ENCODE results near the gene AMBRA1. TPM values are rescaled to one million over a fixed set of nuclear protein-coding genes. Genes with fewer than 3 reads are reported as not detected.

Gene AMBRA1
- total RNA-seq, 1 experiment from 2014 or later, result 21.0 TPM

- no peak for DNase-seq (ENCODE audit: low read depth)
- in situ Hi-C loops (cut with HindIII; ENCODE audit: low pct_unique_long_range_greater_than_20kb, low sequenced_read_pairs), result no loop called here
These were observed 156.6 kb downstream of the AMBRA1 start for GRCh38 chr11:46437122-46437689.

GRCh38 chr11:46436113-46436512 is 157.7 kb downstream of the AMBRA1 start:
- no peak for DNase-seq (ENCODE audit: low read depth)
- in situ Hi-C loops (cut with HindIII; ENCODE audit: low pct_unique_long_range_greater_than_20kb, low sequenced_read_pairs), result no loop called here

GRCh38 chr11:46435679-46436078 is 158.1 kb downstream of the AMBRA1 start:
- no peak for DNase-seq (ENCODE audit: low read depth)
- in situ Hi-C loops (cut with HindIII; ENCODE audit: low pct_unique_long_range_greater_than_20kb, low sequenced_read_pairs), result no loop called here

GRCh38 chr11:46431211-46431610 is 162.6 kb downstream of the AMBRA1 start:
- in situ Hi-C loops (cut with HindIII; ENCODE audit: low pct_unique_long_range_greater_than_20kb, low sequenced_read_pairs), result no loop called here
- DNase-seq (ENCODE audit: low read depth), result no peak

- in situ Hi-C loops (cut with HindIII; ENCODE audit: low pct_unique_long_range_greater_than_20kb, low sequenced_read_pairs), result no loop called here
These were observed 164.1 kb downstream of the AMBRA1 start for GRCh38 chr11:46429717-46430116.

GRCh38 chr11:46427364-46427763 is 166.5 kb downstream of the AMBRA1 start:
- DNase-seq (ENCODE audit: low read depth), result no peak
- in situ Hi-C loops (cut with HindIII; ENCODE audit: low pct_unique_long_range_greater_than_20kb, low sequenced_read_pairs), result no loop called here

More at GRCh38 chr11:46429717-46430116, 164.1 kb downstream of the AMBRA1 start:
- DNase-seq (ENCODE audit: low read depth), result no peak

GRCh38 chr11:46426233-46426991 is 167.4 kb downstream of the AMBRA1 start:
- DNase-seq (ENCODE audit: low read depth), result no peak
- in situ Hi-C loops (cut with HindIII; ENCODE audit: low pct_unique_long_range_greater_than_20kb, low sequenced_read_pairs), result no loop called here

GRCh38 chr11:46422588-46422987 is 171.2 kb downstream of the AMBRA1 start:
- in situ Hi-C loops (cut with HindIII; ENCODE audit: low pct_unique_long_range_greater_than_20kb, low sequenced_read_pairs), result no loop called here
- DNase-seq (ENCODE audit: low read depth), result no peak

- no peak for DNase-seq (ENCODE audit: low read depth)
- in situ Hi-C loops (cut with HindIII; ENCODE audit: low pct_unique_long_range_greater_than_20kb, low sequenced_read_pairs), result no loop called here
These were observed 172.5 kb downstream of the AMBRA1 start for GRCh38 chr11:46421257-46421880.

GRCh38 chr11:46420513-46420912 is 173.3 kb downstream of the AMBRA1 start:
- in situ Hi-C loops (cut with HindIII; ENCODE audit: low pct_unique_long_range_greater_than_20kb, low sequenced_read_pairs), result no loop called here
- DNase-seq (ENCODE audit: low read depth), result no peak

GRCh38 chr11:46418751-46419150 is 175.1 kb downstream of the AMBRA1 start:
- in situ Hi-C loops (cut with HindIII; ENCODE audit: low pct_unique_long_range_greater_than_20kb, low sequenced_read_pairs), result no loop called here
- DNase-seq (ENCODE audit: low read depth), result no peak

- in situ Hi-C loops (cut with HindIII; ENCODE audit: low pct_unique_long_range_greater_than_20kb, low sequenced_read_pairs), result no loop called here
- DNase-seq (ENCODE audit: low read depth), result no peak
These were observed 176.1 kb downstream of the AMBRA1 start for GRCh38 chr11:46417711-46418110.

- in situ Hi-C loops (cut with HindIII; ENCODE audit: low pct_unique_long_range_greater_than_20kb, low sequenced_read_pairs), result no loop called here
These were observed 178.9 kb downstream of the AMBRA1 start for GRCh38 chr11:46414879-46415278.

GRCh38 chr11:46414466-46414796 is 179.4 kb downstream of the AMBRA1 start:
- in situ Hi-C loops (cut with HindIII; ENCODE audit: low pct_unique_long_range_greater_than_20kb, low sequenced_read_pairs), result no loop called here

More at GRCh38 chr11:46414879-46415278, 178.9 kb downstream of the AMBRA1 start:
- DNase-seq (ENCODE audit: low read depth), result no peak

GRCh38 chr11:46413760-46414465 is 179.9 kb downstream of the AMBRA1 start:
- in situ Hi-C loops (cut with HindIII; ENCODE audit: low pct_unique_long_range_greater_than_20kb, low sequenced_read_pairs), result no loop called here
- no peak for DNase-seq (ENCODE audit: low read depth)

More at GRCh38 chr11:46414466-46414796, 179.4 kb downstream of the AMBRA1 start:
- no peak for DNase-seq (ENCODE audit: low read depth)

- no peak for DNase-seq (ENCODE audit: low read depth)
These were observed 183.8 kb downstream of the AMBRA1 start for GRCh38 chr11:46410021-46410420.

GRCh38 chr11:46408407-46408986 is 185.3 kb downstream of the AMBRA1 start:
- DNase-seq (ENCODE audit: low read depth), result no peak
- in situ Hi-C loops (cut with HindIII; ENCODE audit: low pct_unique_long_range_greater_than_20kb, low sequenced_read_pairs), result no loop called here

More at GRCh38 chr11:46410021-46410420, 183.8 kb downstream of the AMBRA1 start:
- in situ Hi-C loops (cut with HindIII; ENCODE audit: low pct_unique_long_range_greater_than_20kb, low sequenced_read_pairs), result no loop called here

GRCh38 chr11:46407635-46408034 is 186.2 kb downstream of the AMBRA1 start:
- in situ Hi-C loops (cut with HindIII; ENCODE audit: low pct_unique_long_range_greater_than_20kb, low sequenced_read_pairs), result no loop called here

More at GRCh38 chr11:46407635-46408034, 186.2 kb downstream of the AMBRA1 start:
- DNase-seq (ENCODE audit: low read depth), result no peak
